Nephron (organoid): Measurements from ENCODE around the gene TEX10.

Source experiments
- H3K27ac Mint-ChIP-seq, 3 experiments: 2 replicates each; pipeline ENCODE4 v1.8.0; 2020; ENCODE audit warnings: mixed read lengths in 3 of 3, mild to moderate bottlenecking in 2 of 3, moderate library complexity in 1 of 3
- H3K27me3 Mint-ChIP-seq: 2 replicates; pipeline ENCODE4 v1.8.0; 2021; ENCODE audit warnings: low read depth, mild to moderate bottlenecking, moderate library complexity, mixed read lengths
- H3K36me3 Mint-ChIP-seq: 2 replicates; pipeline ENCODE4 v1.8.0; 2020; ENCODE audit warnings: low read depth, mixed read lengths
- H3K4me1 Mint-ChIP-seq: 2 replicates; pipeline ENCODE4 v1.8.0; 2020; ENCODE audit warnings: mixed read lengths
- H3K4me3 Mint-ChIP-seq, 3 experiments: 2 replicates each; pipeline ENCODE4 v1.8.0; 2020; ENCODE audit warnings: mild to moderate bottlenecking in 3 of 3, mixed read lengths in 3 of 3, moderate library complexity in 2 of 3
- H3K9me3 Mint-ChIP-seq: 2 replicates; pipeline ENCODE4 v1.8.0; 2020; ENCODE audit warnings: mixed read lengths
- TF ChIP-seq, protein P1 (sequence below), 3 experiments: fragments of 200-600 bp; sonication (generic); IDR thresholded peaks; one replicate each; pipeline ENCODE4 v1.5.0; 2021; ENCODE audit warnings: antibody characterized with exemption in 3 of 3; ENCODE audit not compliant: unreplicated experiment in 3 of 3

TEX10 gene

DNA sequence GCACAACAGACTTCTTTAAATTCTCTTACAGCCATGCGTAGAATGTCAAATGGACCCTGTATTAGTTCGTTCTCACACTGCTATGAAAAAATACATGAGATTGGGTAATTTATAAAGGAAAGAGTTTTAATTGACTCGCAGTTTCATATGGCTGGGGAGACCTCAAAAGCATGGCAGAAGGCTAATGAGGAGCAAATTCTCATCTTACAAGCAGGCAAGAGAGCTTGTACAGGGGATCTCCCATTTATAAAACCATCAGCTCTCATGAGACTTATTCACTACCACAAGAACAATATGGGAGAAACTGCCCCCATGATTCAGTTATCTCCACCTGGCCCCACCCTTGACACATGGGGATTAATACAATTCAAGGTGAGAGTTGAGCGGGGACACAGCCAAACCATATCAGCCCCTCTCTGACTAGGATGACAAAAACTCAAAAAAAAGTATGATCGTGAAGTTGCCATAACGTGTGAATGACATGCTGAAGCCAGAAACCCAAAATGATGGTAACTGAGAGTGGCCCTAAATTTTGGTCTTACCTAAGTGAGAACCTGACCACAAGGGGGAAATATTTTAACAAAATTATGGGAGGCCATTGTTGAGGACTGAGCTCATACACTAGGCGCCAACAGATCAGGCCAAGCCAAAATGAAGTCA lies 17.5 kb upstream of the TEX10 start:
- TF ChIP-seq, protein P1, sequence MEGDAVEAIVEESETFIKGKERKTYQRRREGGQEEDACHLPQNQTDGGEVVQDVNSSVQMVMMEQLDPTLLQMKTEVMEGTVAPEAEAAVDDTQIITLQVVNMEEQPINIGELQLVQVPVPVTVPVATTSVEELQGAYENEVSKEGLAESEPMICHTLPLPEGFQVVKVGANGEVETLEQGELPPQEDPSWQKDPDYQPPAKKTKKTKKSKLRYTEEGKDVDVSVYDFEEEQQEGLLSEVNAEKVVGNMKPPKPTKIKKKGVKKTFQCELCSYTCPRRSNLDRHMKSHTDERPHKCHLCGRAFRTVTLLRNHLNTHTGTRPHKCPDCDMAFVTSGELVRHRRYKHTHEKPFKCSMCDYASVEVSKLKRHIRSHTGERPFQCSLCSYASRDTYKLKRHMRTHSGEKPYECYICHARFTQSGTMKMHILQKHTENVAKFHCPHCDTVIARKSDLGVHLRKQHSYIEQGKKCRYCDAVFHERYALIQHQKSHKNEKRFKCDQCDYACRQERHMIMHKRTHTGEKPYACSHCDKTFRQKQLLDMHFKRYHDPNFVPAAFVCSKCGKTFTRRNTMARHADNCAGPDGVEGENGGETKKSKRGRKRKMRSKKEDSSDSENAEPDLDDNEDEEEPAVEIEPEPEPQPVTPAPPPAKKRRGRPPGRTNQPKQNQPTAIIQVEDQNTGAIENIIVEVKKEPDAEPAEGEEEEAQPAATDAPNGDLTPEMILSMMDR (IDR thresholded peaks at IDR 0.05; ENCODE audit: unreplicated experiment in 3 of 3), result no peak
- peaks cover 49% of the 10 kb centered on the region for H3K36me3 Mint-ChIP-seq
- H3K9me3 Mint-ChIP-seq, result peaks cover 39% of the 10 kb centered on the region
- no peak overlapping the region for H3K27ac Mint-ChIP-seq
- no peaks in the 10 kb centered on the region for H3K27me3 Mint-ChIP-seq
- H3K4me3 Mint-ChIP-seq, result no peak overlapping the region
- H3K4me1 Mint-ChIP-seq, result no peaks in the 10 kb centered on the region

DNA sequence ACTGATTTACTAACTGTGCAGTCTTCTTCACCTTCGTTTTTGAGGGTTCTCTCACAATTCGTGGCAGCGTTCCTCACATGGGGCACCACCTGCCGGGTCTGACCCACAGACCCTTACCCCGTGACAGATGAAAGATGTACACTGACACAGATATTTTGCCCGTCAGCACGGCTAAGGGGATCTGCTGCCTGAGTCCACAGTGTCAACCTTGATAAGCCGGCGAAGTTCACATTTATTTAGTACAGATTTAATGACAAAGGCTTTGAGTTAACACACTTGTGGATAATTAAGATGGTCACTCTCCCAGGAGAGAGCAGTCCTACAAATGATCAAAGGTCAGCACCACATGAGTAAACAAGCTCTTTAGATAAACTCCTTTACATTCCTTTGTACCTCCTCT lies 15.9 kb upstream of the TEX10 start:
- no peaks in the 10 kb centered on the region for H3K4me1 Mint-ChIP-seq
- H3K27me3 Mint-ChIP-seq, result no peaks in the 10 kb centered on the region
- no peak overlapping the region for H3K4me3 Mint-ChIP-seq
- H3K9me3 Mint-ChIP-seq, result peaks cover 51% of the 10 kb centered on the region
- H3K27ac Mint-ChIP-seq, result no peak overlapping the region
- TF ChIP-seq, protein P1 (IDR thresholded peaks at IDR 0.05; ENCODE audit: unreplicated experiment in 3 of 3), result no peak
- H3K36me3 Mint-ChIP-seq, result peaks cover 63% of the 10 kb centered on the region

DNA sequence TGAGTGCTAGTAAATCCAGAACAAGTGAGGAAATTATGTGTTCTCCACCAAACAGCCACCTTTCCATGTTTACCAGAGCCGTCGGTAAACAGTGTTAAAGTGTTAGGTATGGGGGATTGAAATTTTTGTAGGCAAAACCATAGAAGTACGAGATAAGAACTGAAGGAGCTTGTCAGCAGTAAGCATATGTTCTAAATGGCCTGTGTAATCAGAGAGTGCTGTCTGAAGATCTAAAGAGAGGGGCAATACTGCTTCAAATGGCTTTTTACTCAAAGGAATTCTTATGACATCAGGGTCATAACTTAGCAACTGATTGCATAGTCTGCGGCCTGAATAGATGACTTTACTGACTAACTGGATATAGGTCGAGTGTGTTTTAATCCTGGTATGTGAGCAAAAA lies 13.4 kb upstream of the TEX10 start:
- Mint-ChIP-seq H3K4me1 (no peaks in the 10 kb centered on the region), H3K4me3 (no peak overlapping the region), H3K27me3 (no peaks in the 10 kb centered on the region), H3K27ac (no peak overlapping the region), H3K9me3 (peaks cover 58% of the 10 kb centered on the region), H3K36me3 (peaks cover 65% of the 10 kb centered on the region)
- TF ChIP-seq, protein P1 (IDR thresholded peaks at IDR 0.05; ENCODE audit: unreplicated experiment in 3 of 3), result no peak

DNA sequence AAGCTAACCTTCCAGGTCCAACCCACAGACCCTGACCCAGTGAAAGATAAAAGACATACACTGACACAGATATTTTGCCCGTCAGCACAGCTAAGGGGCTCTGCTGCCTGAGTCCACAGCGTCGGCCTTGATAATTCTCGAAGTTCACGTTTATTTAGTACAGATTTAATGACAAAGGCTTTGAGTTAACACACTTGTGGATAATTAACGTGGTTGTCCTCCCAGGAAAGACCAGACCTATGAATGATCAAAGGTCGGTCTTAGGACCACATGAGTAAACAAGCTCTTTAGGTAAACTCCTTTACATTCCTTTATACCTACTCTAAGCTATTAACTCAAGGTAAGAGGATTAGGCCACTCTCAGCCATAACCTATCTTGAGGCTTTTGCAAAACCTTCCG lies 11.3 kb upstream of the TEX10 start:
- peaks cover 62% of the 10 kb centered on the region for H3K36me3 Mint-ChIP-seq
- no peak overlapping the region for H3K4me3 Mint-ChIP-seq
- H3K27ac Mint-ChIP-seq, result no peak overlapping the region
- TF ChIP-seq, protein P1 (IDR thresholded peaks at IDR 0.05; ENCODE audit: unreplicated experiment in 3 of 3), result no peak
- no peaks in the 10 kb centered on the region for H3K4me1 Mint-ChIP-seq
- H3K9me3 Mint-ChIP-seq, result peaks cover 56% of the 10 kb centered on the region
- no peaks in the 10 kb centered on the region for H3K27me3 Mint-ChIP-seq

DNA sequence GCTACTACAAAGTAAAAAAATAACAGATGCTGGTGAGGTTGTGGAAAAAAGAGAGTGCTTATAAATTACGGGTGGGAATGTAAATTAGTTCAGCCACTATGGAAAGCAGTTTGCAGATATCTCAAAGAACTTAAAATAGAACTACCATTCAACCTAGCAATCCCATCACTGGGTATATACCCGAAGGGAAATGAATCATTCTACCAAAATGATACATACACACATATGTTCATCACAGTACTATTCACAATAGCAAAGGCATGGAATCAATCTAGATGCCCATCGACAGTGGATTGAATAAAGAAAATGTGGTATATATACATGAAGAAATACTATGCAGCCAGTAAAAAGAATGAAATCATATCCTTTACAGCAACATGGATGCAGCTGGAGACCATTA lies 6.3 kb upstream of the TEX10 start:
- peaks cover 4% of the 10 kb centered on the region for H3K4me1 Mint-ChIP-seq
- peaks cover 32% of the 10 kb centered on the region for H3K9me3 Mint-ChIP-seq
- peaks cover 52% of the 10 kb centered on the region for H3K36me3 Mint-ChIP-seq
- no peak overlapping the region for H3K27ac Mint-ChIP-seq
- TF ChIP-seq, protein P1 (IDR thresholded peaks at IDR 0.05; ENCODE audit: unreplicated experiment in 3 of 3), result no peak
- no peak overlapping the region for H3K4me3 Mint-ChIP-seq
- no peaks in the 10 kb centered on the region for H3K27me3 Mint-ChIP-seq

DNA sequence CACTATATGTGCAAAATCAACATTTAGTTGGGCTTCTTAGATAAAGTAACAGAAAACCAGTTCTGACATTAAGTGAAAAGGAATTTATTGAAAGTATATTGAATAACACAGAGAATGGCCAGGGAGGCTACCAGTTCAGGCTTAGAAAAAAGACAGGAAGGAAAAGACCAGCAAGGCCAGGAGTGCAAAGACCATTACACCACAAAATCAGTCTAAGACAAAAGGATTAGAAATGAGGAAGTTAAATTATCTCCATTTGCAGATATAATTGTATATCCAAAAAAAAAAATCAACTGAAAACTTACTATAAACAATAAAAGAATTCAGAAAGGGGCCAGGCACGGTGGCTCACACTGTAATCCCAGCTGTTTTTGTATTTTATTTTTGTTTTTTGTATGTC lies 4.8 kb upstream of the TEX10 start:
- Mint-ChIP-seq H3K36me3 (peaks cover 49% of the 10 kb centered on the region), H3K4me1 (peaks cover 16% of the 10 kb centered on the region), H3K9me3 (peaks cover 27% of the 10 kb centered on the region), H3K4me3 (no peak overlapping the region), H3K27me3 (no peaks in the 10 kb centered on the region), H3K27ac (no peak overlapping the region)
- TF ChIP-seq, protein P1 (IDR thresholded peaks at IDR 0.05; ENCODE audit: unreplicated experiment in 3 of 3), result no peak
